ENCODE measurements around the gene WDR91.
"Not testable (repeated sequence)": the region's sequence is repeated elsewhere in the genome, so short reads cannot be mapped to it uniquely, and the experiment has no call there.

The WDR91 gene

GRCh38 chr7:135211179-135211945, at the start of gene WDR91:
TSS of gene WDR91 (minus strand) at chr7:135211526. CDS start at chr7:135211502, 24 bp downstream.
- DNase-seq, result peak; percentile 91

GRCh38 chr7:135260470-135260869, 49.1 kb upstream of the WDR91 start:
- DNase-seq, result no peak

GRCh38 chr7:135259702-135260101, 48.4 kb upstream of the WDR91 start:
- no peak for DNase-seq

- no peak for DNase-seq
Observed at GRCh38 chr7:135258585-135258984, 47.3 kb upstream of the WDR91 start.

- DNase-seq, result no peak
Observed at GRCh38 chr7:135257790-135258189, 46.5 kb upstream of the WDR91 start.

GRCh38 chr7:135253851-135254771, 42.8 kb upstream of the WDR91 start:
- DNase-seq, result peak; percentile 62

GRCh38 chr7:135251496-135252391, 40.4 kb upstream of the WDR91 start:
- DNase-seq, result peak; percentile 20

GRCh38 chr7:135248546-135248945, 37.2 kb upstream of the WDR91 start:
- no peak for DNase-seq

GRCh38 chr7:135247746-135248471, 36.6 kb upstream of the WDR91 start:
- no peak for DNase-seq

GRCh38 chr7:135246191-135246825, 35.0 kb upstream of the WDR91 start:
- DNase-seq, result no peak

- DNase-seq, result no peak
Observed at GRCh38 chr7:135245226-135246190, 34.2 kb upstream of the WDR91 start.

- DNase-seq, result no peak
Observed at GRCh38 chr7:135242096-135242684, 30.9 kb upstream of the WDR91 start.

GRCh38 chr7:135240441-135240840, 29.1 kb upstream of the WDR91 start:
- DNase-seq, result no peak

GRCh38 chr7:135239263-135239662, 27.9 kb upstream of the WDR91 start:
- DNase-seq, result no peak

- no peak for DNase-seq
Observed at GRCh38 chr7:135238112-135238744, 26.9 kb upstream of the WDR91 start.

GRCh38 chr7:135236727-135237126, 25.4 kb upstream of the WDR91 start:
- DNase-seq, result peak; percentile 3

- no peak for DNase-seq
Observed at GRCh38 chr7:135235841-135236240, 24.5 kb upstream of the WDR91 start.

GRCh38 chr7:135234727-135235126, 23.4 kb upstream of the WDR91 start:
- DNase-seq, result no peak

GRCh38 chr7:135234095-135234494, 22.8 kb upstream of the WDR91 start:
- not testable (repeated sequence) for DNase-seq

Data from GDM1 (cell line).